HL-60 (cell line): ENCODE measurements around the gene AUP1.

Source experiments
- DNase-seq, 2 experiments: peaks; one replicate each; pipeline ENCODE4 v3.0.0-alpha.2; 2010 to 2020; ENCODE audit warnings: low read depth in 1 of 2, low spot score in 1 of 2
- H3K27ac ChIP-seq: fragments of 250-450 bp; sonication (Bioruptor Pico); replicated peaks from 2 replicates; pipeline ENCODE4 v1.5.1; 2020; ENCODE audit warnings: mild to moderate bottlenecking, moderate library complexity
- H3K27me3 ChIP-seq: fragments of 250-450 bp; sonication (Bioruptor Pico); 2 replicates; pipeline ENCODE4 v1.5.1; 2021; ENCODE audit warnings: mild to moderate bottlenecking, moderate library complexity; ENCODE audit not compliant: insufficient read depth, poor library complexity, severe bottlenecking
- H3K4me3 ChIP-seq: replicated peaks from 2 replicates; pipeline ENCODE4 v1.5.1; 2011; ENCODE audit warnings: mild to moderate bottlenecking, control low read depth, low read length; ENCODE audit not compliant: insufficient read depth
- CTCF ChIP-seq: IDR thresholded peaks from one replicate; pipeline ENCODE4 v1.5.1; 2011; ENCODE audit warnings: low read length, control low read depth, inconsistent platforms; ENCODE audit not compliant: insufficient read depth
- GABPA ChIP-seq: IDR thresholded peaks from 2 replicates; pipeline ENCODE4 v1.6.1; 2012; ENCODE audit warnings: low read depth
- POLR2AphosphoS5 ChIP-seq: IDR thresholded peaks from 2 replicates; pipeline ENCODE4 v1.6.1; 2012; ENCODE audit warnings: low read depth
- REST ChIP-seq: IDR thresholded peaks from 2 replicates; pipeline ENCODE4 v1.6.1; 2012; ENCODE audit warnings: low read depth; ENCODE audit not compliant: insufficient replicate concordance
- SPI1 ChIP-seq: IDR thresholded peaks from 2 replicates; pipeline ENCODE4 v1.6.1; 2012; ENCODE audit warnings: low read depth, mild to moderate bottlenecking, borderline replicate concordance

AUP1 gene

DNA sequence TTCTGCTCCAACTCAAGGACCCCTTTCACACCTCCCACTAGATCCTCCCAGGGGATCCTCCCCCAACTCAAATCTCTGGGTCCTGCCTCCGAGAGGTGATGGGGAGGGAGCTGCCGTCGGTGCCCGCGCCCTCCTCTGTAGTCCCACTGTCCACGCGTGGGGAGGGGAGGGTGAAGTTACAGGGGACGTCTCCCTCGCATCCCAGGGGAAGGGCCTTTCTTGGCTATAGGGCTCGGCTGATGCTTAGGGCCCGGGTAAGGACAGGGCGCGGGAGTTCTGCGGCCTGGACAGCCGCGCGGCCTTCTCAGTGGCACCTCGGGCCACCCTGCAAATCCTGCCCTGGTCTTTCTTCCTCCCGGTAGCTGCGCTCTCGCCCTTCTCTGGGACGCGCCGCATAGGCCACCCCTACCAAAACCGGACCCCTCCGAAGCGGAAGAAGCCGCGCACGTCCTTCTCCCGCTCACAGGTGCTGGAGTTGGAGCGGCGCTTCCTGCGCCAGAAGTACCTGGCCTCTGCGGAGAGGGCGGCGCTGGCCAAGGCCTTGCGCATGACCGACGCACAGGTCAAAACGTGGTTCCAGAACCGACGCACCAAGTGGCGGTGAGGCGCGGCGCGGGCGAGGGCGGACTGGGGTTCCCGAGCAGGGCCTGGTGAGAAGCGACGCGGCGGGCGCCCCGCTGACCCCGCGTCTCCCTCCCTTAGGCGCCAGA is 14.1 kb downstream of the AUP1 start:
- DNase-seq: no peak
- Histone ChIP-seq H3K4me3 (no peak overlapping the region), H3K27ac (no peak overlapping the region), H3K27me3 (peaks cover 72% of the 10 kb centered on the region)
- TF ChIP-seq GABPA (no peak), REST (no peak), POLR2AphosphoS5 (no peak), CTCF (no peak), SPI1 (no peak)

GRCh38 chr2:74514368-74515270 is 14.9 kb downstream of the AUP1 start, which contains the start of gene TLX2:
Gene TLX2, plus strand, starts transcription at chr2:74514450. Its CDS starts 357 bp downstream, at chr2:74514807.
- TF ChIP-seq CTCF: no peak
- no peak for TF ChIP-seq GABPA
- TF ChIP-seq POLR2AphosphoS5: no peak
- no peak for TF ChIP-seq SPI1
- TF ChIP-seq REST: no peak
- no peak for DNase-seq
- H3K27ac ChIP-seq: no peak within 1 kb of the TSS
- H3K27me3 ChIP-seq: peaks cover 69% of the 10 kb centered on the region
- H3K4me3 ChIP-seq: no peak within 1 kb of the TSS

DNA sequence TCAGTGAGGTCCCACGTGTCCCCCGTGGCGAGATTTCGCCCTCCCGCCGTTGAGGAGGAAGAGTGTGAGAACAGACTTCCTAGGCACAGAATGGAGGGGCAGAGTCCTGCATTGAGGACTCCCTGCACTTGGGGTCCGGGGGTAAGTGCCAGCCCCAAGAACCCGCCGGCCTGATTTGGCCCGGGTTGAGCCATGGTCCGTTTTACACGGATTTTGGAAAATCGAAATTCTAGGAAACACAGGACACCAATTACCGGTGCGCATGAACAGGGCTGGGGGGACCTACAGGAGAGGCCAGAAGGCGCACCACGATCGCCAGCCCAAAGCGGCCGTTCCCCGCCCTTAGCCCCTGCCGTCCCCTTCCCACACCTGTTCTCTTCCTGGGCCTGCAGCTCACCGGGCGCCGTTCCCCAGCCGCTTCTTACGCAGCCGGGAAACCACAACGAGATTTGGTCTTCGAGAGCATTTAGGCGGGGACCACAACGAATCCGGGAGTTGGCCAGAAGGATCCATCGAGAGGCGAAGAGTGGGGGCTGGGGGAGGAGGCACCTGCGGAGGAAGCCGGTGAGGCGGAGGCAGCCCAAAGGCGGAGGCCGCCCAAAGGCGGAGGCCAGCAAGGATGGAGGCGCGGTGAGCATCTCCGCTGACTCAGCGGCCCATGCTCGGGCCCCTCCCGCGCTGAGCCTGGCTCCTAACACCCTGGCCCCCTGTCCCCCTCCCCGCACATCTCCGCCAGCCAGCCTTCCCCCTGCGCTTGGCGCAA is 15.7 kb downstream of the AUP1 start:
- no peak overlapping the region for H3K27ac ChIP-seq
- TF ChIP-seq REST (no peak), GABPA (no peak), POLR2AphosphoS5 (no peak), CTCF (no peak), SPI1 (no peak)
- H3K27me3 ChIP-seq: peaks cover 63% of the 10 kb centered on the region
- no peak for DNase-seq
- no peak overlapping the region for H3K4me3 ChIP-seq
